Keratinocyte (primary cell): Measurements from ENCODE around the gene TMCC1. TPM values are rescaled to one million over a fixed set of nuclear protein-coding genes. Genes with fewer than 3 reads are reported as not detected.

Experiments
- DNase-seq: peaks from one replicate; pipeline ENCODE4 v3.0.0-alpha.2; 2011; ENCODE audit warnings: low read depth, missing footprints, low spot score
- FAIRE-seq: peaks from 2 replicates; lab custom pipeline; 2011; peaks lifted over from hg19 to GRCh38; lab: Jason Lieb, UNC
- H2AFZ ChIP-seq: 2 replicates; pipeline ENCODE4 v1.6.0; 2012; ENCODE audit warnings: low read length, control low read depth, inconsistent platforms; ENCODE audit not compliant: control insufficient read depth
- H3K27ac ChIP-seq: 2 replicates; pipeline ENCODE4 v1.5.1; 2011; ENCODE audit warnings: low read length; ENCODE audit not compliant: control insufficient read depth, insufficient read depth
- H3K27me3 ChIP-seq: 3 replicates; pipeline ENCODE4 v1.6.0; 2011; ENCODE audit warnings: low read length; ENCODE audit not compliant: control insufficient read depth, insufficient read depth; ENCODE audit errors: extremely low read depth
- H3K36me3 ChIP-seq, 2 experiments: 2 replicates in 1 of 2; 3 replicates in 1 of 2; pipeline ENCODE4 v1.5.1; 2011; ENCODE audit warnings: low read length in 2 of 2, mild to moderate bottlenecking in 1 of 2; ENCODE audit not compliant: control insufficient read depth in 2 of 2, insufficient read depth in 2 of 2; ENCODE audit errors: extremely low read depth in 1 of 2
- H3K4me1 ChIP-seq: 3 replicates; pipeline ENCODE4 v1.5.1; 2011; ENCODE audit warnings: low read length; ENCODE audit not compliant: control insufficient read depth, insufficient read depth; ENCODE audit errors: extremely low read depth
- H3K4me2 ChIP-seq: 3 replicates; pipeline ENCODE4 v1.6.0; 2011; ENCODE audit warnings: low read depth, low read length; ENCODE audit not compliant: control insufficient read depth, insufficient read depth; ENCODE audit errors: extremely low read depth
- H3K4me3 ChIP-seq, 3 experiments: fragments of 200-600 bp in 1 of 3; sonication (generic) in 1 of 3; 2 replicates in 2 of 3; 3 replicates in 1 of 3; pipeline ENCODE4 v1.5.1; 2011 to 2016; ENCODE audit warnings: low read length in 3 of 3, mild to moderate bottlenecking in 3 of 3, control low read depth in 2 of 3, inconsistent platforms in 1 of 3, low read depth in 1 of 3, mixed read lengths in 1 of 3, mixed run types in 1 of 3, moderate library complexity in 1 of 3; ENCODE audit not compliant: control insufficient read depth in 2 of 3, insufficient read depth in 2 of 3; ENCODE audit errors: extremely low read depth in 1 of 3
- H3K79me2 ChIP-seq: 2 replicates; pipeline ENCODE4 v1.6.0; 2012; ENCODE audit warnings: low read length; ENCODE audit not compliant: control insufficient read depth, insufficient read depth
- H3K9ac ChIP-seq: 3 replicates; pipeline ENCODE4 v1.6.0; 2011; ENCODE audit warnings: low read length; ENCODE audit not compliant: control insufficient read depth, insufficient read depth; ENCODE audit errors: extremely low read depth
- H3K9me1 ChIP-seq: 3 replicates; pipeline ENCODE4 v1.6.0; 2011; ENCODE audit warnings: low read length; ENCODE audit not compliant: control insufficient read depth, insufficient read depth; ENCODE audit errors: extremely low read depth
- H3K9me3 ChIP-seq: 2 replicates; pipeline ENCODE4 v1.5.1; 2012; ENCODE audit warnings: low read depth, low read length; ENCODE audit not compliant: control insufficient read depth
- H4K20me1 ChIP-seq: 3 replicates; pipeline ENCODE4 v1.6.0; 2011; ENCODE audit warnings: low read length; ENCODE audit not compliant: control insufficient read depth, insufficient read depth; ENCODE audit errors: extremely low read depth
- CTCF ChIP-seq, 3 experiments: IDR thresholded peaks in 1 of 3; conservative IDR thresholded peaks in 1 of 3; optimal IDR thresholded peaks in 1 of 3; 2 replicates in 2 of 3; 3 replicates in 1 of 3; pipeline versions ENCODE3 to v1.5.1; 2011; ENCODE audit warnings: low read length in 3 of 3, mild to moderate bottlenecking in 3 of 3, moderate library complexity in 2 of 3, control low read depth in 1 of 3, inconsistent platforms in 1 of 3; ENCODE audit not compliant: insufficient read depth in 2 of 3; ENCODE audit errors: extremely low read depth in 1 of 3
- EZH2 ChIP-seq: IDR thresholded peaks from one replicate; pipeline ENCODE4 v1.6.1; 2012; ENCODE audit warnings: inconsistent platforms, mild to moderate bottlenecking, low read length, moderate library complexity
- dilution Hi-C: fragments of 300-500 bp; cut with MboI; formaldehyde crosslinking; loops from one replicate; pipeline ENCODE4 v1.7.0; 2020; ENCODE audit warnings: low sequenced_read_pairs; ENCODE audit not compliant: extremely low pct_ligation_motif_present
- polyA plus RNA-seq, 5 experiments: library from polyadenylated mRNA; depleted of rRNA in 3 of 5; stranded (reverse) in 3 of 5; stranded (forward) in 1 of 5; unstranded in 1 of 5; fragments of >200 nt; gene quantifications; 1 replicate in 1 of 5; 2 replicates in 3 of 5; 3 replicates in 1 of 5; pipeline versions ENCODE4 v1.2.1 to v1.2.3, GENCODE V29; 2011 to 2012; ENCODE audit warnings: missing spikeins in 2 of 5, low read depth in 1 of 5, low replicate concordance in 1 of 5

TMCC1 gene
- polyA plus RNA-seq, 1 donor (not counting 4 experiments of a cell fraction or from before 2014, with no cell fraction given), result 27.7 TPM

- Histone ChIP-seq H3K9me3 (no peaks in the 10 kb centered on the region), H4K20me1 (no peaks in the 10 kb centered on the region), H3K27ac (no peak overlapping the region), H3K36me3 (peaks cover 0 to 4% of the 10 kb centered on the region in 2 experiments), H3K4me2 (no peak overlapping the region), H3K4me3 (no peak overlapping the region), H3K9ac (no peak overlapping the region), H3K4me1 (peaks cover 12% of the 10 kb centered on the region), H2AFZ (no peak overlapping the region), H3K27me3 (no peaks in the 10 kb centered on the region), H3K9me1 (peaks cover 5% of the 10 kb centered on the region), H3K79me2 (peaks cover 84% of the 10 kb centered on the region)
- dilution Hi-C loops, result no loop called here
- no peak for TF ChIP-seq CTCF (optimal IDR thresholded peaks at IDR 0.05 in 1 of 3, IDR thresholded peaks at IDR 0.05 in 1 of 3, conservative IDR thresholded peaks at IDR 0.05 in 1 of 3; ENCODE audit: extremely low read depth in 1 of 3, insufficient read depth in 2 of 3, low read length in 3 of 3)
- no peak for TF ChIP-seq EZH2
- DNase-seq (no peak), FAIRE-seq (peak; percentile 41)
Observed at GRCh38 chr3:129687586-129688125, 205.9 kb downstream of the TMCC1 start.

DNA sequence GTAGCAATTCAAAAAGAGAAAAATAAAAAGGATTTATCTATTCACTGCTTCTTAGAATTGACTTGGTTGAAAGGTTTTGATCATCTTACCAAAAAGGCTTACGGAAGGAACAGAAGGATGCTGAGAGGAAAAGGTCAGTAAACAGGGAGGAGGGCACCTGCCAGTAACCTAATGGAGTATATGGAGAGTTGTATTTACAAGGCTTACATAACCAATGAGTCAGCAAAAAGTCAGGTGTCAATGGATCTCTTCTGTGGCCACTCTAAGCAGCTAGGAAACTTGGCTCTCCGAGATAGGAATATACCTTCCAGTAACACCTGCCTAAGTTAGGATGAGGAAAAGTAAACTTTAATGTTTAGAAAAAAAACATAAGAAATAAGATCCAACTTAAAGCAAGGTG lies 206.6 kb downstream of the TMCC1 start:
- Histone ChIP-seq H3K27me3 (no peaks in the 10 kb centered on the region), H3K9ac (no peak overlapping the region), H3K4me2 (no peak overlapping the region), H3K9me1 (peaks cover 5% of the 10 kb centered on the region), H3K79me2 (peaks cover 85% of the 10 kb centered on the region), H3K9me3 (no peaks in the 10 kb centered on the region), H4K20me1 (no peaks in the 10 kb centered on the region), H3K4me3 (no peak overlapping the region), H2AFZ (no peak overlapping the region), H3K4me1 (peaks cover 12% of the 10 kb centered on the region), H3K27ac (no peak overlapping the region), H3K36me3 (peaks cover 0 to 4% of the 10 kb centered on the region in 2 experiments)
- DNase-seq, result no peak
- no peak for FAIRE-seq
- TF ChIP-seq EZH2 (no peak), CTCF (optimal IDR thresholded peaks at IDR 0.05 in 1 of 3, IDR thresholded peaks at IDR 0.05 in 1 of 3, conservative IDR thresholded peaks at IDR 0.05 in 1 of 3; ENCODE audit: extremely low read depth in 1 of 3, insufficient read depth in 2 of 3, low read length in 3 of 3) (no peak)
- dilution Hi-C loops, result no loop called here
